ENCODE data around the gene CACNA2D4. TPM values are rescaled to one million over a fixed set of nuclear protein-coding genes. Genes with fewer than 3 reads are reported as not detected.

Gene CACNA2D4
- total and polyA plus RNA-seq, 2 of the 13 experiments (the other 11 are each of a cell fraction or from before 2014, with no cell fraction given), result 14.2 to 136 TPM

- no peak for TF ChIP-seq ZNF75D (CRISPR knock-in tag; IDR thresholded peaks at IDR 0.05; ENCODE audit: borderline replicate concordance)
- TF ChIP-seq ZGPAT (CRISPR knock-in tag; IDR thresholded peaks at IDR 0.05), result peak; percentile 49; the same call in 1 of the 2 replicates
- no peak for TF ChIP-seq ZBTB34 (CRISPR knock-in tag; IDR thresholded peaks at IDR 0.05)
- no peak for TF ChIP-seq GLI4 (CRISPR knock-in tag; IDR thresholded peaks at IDR 0.05; ENCODE audit: borderline replicate concordance)
- TF ChIP-seq PHF21A (CRISPR knock-in tag; IDR thresholded peaks at IDR 0.05), result no peak
- no peak for TF ChIP-seq THYN1 (CRISPR knock-in tag; IDR thresholded peaks at IDR 0.05; ENCODE audit: borderline replicate concordance, low read depth)
- TF ChIP-seq GLMP (CRISPR knock-in tag; IDR thresholded peaks at IDR 0.05; ENCODE audit: borderline replicate concordance), result no peak
- no peak for TF ChIP-seq MTF1 (CRISPR knock-in tag; IDR thresholded peaks at IDR 0.05)
- TF ChIP-seq HIVEP1 (CRISPR knock-in tag; IDR thresholded peaks at IDR 0.05), result no peak
- no peak for TF ChIP-seq ZNF510 (CRISPR knock-in tag; IDR thresholded peaks at IDR 0.05; ENCODE audit: low read depth)
- TF ChIP-seq, protein P1, sequence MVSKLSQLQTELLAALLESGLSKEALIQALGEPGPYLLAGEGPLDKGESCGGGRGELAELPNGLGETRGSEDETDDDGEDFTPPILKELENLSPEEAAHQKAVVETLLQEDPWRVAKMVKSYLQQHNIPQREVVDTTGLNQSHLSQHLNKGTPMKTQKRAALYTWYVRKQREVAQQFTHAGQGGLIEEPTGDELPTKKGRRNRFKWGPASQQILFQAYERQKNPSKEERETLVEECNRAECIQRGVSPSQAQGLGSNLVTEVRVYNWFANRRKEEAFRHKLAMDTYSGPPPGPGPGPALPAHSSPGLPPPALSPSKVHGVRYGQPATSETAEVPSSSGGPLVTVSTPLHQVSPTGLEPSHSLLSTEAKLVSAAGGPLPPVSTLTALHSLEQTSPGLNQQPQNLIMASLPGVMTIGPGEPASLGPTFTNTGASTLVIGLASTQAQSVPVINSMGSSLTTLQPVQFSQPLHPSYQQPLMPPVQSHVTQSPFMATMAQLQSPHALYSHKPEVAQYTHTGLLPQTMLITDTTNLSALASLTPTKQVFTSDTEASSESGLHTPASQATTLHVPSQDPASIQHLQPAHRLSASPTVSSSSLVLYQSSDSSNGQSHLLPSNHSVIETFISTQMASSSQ (IDR thresholded peaks at IDR 0.05; ENCODE audit: low read depth), result no peak
- TF ChIP-seq, protein P1 (CRISPR knock-in tag; IDR thresholded peaks at IDR 0.05; ENCODE audit: borderline replicate concordance), result no peak
- no peak for TF ChIP-seq SNAPC4 (CRISPR knock-in tag; IDR thresholded peaks at IDR 0.05)
Observed at GRCh38 chr12:1795785-1796514, 122.5 kb downstream of the CACNA2D4 start (continued).
